ENCODE measurements around the gene CCNQ.
A peak's percentile ranks its signal among the peaks of the same experiment; 100 is the strongest.

CCNQ gene

GRCh38 chrX:153598541-153599191 is at the start of gene CCNQ:
CCNQ (minus strand) TSS chrX:153599139; CDS start chrX:153599073, 66 bp downstream.
- DNase-seq = peak; percentile 31

DNA sequence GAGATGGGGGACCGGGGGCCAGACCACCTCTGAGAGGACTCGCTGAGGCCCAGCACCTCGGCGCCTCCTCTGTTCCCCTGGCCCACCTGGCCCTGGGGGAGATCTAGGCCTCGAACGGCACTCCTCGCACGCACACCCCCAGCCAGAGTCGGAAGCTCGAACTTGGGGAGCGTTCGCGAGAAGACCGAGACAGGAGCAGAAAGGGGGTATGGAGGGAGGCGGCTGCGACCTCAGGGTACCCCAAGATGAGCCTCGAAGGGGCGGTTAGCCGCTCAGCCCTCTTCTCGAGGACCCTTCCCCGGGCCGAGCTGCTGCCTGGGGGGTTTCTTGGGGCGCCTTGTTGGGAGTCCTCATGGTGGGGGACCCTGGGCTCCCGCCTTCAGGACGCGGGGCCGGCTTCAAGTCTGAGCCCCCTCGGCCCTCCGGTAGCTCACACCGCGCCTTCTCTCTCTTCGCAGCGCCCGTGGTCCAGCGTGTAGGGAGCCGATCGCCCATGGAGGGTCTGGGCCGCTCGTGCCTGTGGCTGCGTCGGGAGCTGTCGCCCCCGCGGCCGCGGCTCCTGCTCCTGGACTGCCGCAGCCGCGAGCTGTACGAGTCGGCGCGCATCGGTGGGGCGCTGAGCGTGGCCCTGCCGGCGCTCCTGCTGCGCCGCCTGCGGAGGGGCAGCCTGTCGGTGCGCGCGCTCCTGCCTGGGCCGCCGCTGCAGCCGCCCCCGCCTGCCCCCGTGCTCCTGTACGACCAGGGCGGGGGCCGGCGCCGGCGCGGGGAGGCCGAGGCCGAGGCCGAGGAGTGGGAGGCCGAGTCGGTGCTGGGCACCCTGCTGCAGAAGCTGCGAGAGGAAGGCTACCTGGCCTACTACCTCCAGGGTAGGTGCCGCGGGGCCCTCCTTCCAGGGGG is 48.8 kb upstream of the CCNQ start:
- no peak for DNase-seq

DNA sequence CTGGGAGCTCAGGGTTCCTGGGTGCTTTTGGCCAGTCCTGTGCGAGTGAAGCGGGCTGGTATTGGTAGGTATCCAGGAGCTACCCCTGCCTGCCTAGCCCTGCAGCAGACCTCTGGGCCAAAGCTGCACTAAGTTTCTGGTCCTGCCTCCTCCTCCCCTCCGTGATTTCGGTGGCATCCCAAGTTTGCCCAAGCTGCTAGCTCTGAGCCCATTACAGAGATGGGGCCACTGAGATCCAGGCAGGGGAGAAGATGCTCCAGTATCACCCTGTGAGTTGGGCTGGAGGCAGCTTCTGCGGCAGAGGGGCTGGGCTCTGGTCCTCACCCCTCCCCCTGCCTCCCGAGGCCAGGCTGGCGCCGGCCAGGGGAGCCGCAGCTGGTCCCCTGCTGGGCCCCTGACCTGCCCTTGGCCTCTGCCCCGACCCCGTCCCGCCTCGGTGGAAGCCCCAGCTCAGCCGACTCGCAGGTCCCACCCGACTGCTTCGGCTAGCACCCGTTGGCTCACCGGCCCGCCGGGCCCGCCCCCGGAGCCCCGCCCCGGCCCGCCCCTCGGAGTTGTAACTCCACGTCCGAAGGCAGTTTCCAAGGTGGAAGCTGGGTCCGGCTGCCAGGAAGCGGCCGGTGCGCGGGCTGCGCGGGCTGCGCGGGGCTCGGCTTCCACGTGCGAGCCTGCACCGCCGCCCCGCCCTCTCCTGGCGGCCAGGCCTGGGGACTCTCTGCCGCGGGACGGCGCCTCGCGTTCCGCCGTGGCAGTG is 47.9 kb upstream of the CCNQ start, which contains the start of gene DUSP9:
TSS of gene DUSP9 (plus strand) at position 584 of the 754 bp plus-strand sequence. CDS start 751 bp downstream, outside the sequence.
- no peak for DNase-seq

DNA sequence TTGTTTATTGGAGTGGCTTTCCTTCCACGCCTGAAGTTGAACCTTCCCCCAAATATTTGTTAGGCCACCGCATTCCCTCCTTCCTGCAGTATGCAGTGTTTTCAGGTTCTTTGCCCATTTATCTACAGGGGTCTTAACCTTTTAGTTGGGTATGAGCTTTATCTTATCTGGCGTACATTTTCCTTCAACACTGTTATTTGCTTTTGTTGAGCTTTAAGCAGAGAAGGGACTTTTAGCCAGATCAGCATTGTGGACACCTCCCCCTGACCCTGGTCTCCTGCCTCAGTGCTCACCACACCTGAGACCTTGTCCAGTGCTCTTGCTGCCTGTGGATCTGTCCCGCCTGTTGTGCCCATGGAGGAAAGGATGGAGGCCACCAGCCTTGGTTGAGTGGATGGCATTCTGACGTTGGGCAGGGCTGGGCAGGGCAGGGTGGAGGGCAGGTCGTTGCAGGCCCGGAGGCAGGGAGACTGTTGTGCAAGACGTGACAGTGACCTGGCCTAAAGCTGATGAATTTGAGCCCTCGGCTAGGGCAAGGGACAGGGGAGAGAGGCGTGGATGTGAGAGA is 47.1 kb upstream of the CCNQ start:
- no peak for DNase-seq

GRCh38 chrX:153645151-153645550 is 46.2 kb upstream of the CCNQ start:
- DNase-seq = no peak

DNA sequence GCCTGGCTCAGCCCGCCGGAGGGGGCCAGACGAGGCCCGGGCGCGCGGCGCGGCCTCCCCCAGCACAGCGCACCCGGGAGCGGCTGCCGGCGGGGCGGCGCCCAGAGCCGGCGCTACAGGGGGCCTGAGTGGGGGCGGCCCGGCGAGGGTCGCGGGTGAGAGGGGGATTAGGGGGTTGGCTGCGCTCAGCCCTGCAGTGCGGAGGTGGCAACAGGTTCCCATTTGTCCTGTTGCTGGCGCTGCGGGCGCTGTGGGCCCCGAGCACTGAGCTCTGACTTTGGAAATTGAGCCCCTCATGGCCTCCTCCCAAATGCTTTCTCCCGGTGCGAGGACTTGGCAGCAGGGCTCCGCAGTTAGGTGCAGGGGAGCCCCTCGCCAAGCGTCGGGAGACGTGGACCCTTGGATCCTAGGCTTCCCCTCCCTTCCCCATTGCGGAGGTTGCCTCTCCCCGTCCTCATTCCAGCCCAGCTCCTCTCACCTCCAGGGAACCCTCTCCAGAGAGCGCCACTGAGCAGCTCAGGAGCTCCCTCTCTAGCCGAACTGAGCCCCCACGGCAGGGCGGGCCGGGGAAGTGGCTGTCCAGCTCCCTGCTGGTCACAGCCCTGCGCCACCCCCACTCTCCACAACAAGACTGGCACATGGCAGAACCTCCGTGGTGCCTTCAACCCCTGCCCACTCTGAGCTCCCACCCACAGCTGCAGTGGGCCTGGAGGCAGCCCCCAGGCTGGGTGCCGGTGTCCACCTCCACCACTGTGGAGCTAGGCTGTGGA is 45.6 kb upstream of the CCNQ start:
- no peak for DNase-seq

- DNase-seq = no peak
Measured at GRCh38 chrX:153643431-153644351, 44.8 kb upstream of the CCNQ start.

GRCh38 chrX:153642655-153643430 is 43.9 kb upstream of the CCNQ start:
- DNase-seq = no peak

DNA sequence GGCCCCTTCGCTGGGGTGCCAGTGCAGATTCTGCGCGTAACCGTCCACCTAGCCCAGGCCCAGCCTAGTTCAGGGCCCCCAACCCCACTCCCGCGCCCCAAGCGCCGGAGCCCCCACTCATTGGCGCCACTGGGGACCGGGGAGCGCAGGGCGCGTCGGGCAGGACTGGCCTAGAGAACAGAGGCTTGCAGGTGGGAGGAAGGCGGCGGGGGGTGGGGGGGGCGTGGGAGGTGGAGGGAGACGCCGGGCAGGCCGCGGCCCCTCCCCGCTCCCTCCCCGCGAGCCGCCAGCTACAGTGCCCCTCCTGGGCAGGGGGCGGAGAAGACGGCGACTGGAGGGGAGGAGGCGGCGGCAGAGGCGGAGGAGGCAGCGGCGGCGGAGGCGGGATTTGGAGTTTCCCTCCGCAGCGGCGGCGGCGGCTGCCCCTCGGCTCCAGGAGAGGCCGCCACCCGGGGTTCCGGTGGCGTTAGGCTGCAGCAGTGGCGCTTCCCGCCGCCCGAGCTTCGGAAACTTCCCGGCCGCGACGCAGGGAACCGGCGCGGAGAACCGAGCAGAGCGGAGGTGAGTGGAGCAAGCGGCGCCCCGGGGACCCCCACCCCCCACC is 43.2 kb upstream of the CCNQ start:
- no peak for DNase-seq

DNA sequence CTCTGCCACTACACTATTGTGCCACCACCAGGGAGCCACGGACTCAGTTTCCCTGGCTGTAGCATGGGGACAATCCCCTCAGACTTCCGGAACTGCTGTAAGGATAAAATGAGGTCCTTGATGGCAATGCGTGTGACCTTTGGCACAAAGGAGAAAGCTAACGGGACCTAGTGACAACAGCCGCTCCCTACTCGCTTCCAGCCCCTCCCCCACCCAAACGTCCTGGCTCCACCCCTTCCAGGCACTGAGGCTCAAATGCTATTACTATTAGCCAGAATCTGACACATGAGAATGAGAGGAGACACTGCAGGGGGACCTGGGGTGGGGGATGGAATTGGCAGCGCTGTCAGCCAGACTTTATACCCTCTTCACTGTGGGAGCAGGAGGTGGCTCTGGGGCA is 42.7 kb upstream of the CCNQ start:
- DNase-seq = no peak

GRCh38 chrX:153640736-153641575 is 42.0 kb upstream of the CCNQ start:
- DNase-seq = no peak

DNA sequence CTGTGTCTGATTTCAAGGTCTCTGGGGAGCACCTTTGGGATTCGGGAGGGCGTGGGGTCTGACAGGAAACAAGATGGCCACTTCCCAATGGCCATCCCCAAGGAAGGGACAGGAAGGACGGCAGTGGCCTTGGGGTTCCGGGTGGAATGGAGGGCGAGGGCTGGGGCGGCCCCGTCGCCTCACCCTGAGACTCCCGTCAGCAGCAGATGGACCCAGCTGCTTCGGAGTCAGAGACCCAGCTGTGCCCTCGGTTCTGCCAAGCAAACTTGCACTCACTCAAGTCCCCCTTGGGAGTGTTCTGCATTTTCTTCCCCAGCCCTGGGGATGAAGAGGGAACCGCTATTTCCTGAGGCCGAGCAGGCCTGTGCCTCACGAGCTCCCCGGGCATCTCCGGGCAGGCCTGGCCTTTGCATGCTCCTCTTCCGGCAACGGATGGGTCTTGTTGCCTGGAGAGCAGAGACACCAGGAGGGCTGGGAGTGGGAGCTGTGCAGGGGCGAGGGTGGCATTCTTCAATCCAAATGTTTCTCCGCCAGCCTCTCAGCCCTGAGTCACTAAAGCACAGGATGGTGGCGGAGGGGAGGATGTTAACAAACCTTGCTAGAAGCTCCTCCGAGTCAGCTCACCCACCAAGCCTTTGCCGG is 41.2 kb upstream of the CCNQ start:
- DNase-seq = no peak

DNA sequence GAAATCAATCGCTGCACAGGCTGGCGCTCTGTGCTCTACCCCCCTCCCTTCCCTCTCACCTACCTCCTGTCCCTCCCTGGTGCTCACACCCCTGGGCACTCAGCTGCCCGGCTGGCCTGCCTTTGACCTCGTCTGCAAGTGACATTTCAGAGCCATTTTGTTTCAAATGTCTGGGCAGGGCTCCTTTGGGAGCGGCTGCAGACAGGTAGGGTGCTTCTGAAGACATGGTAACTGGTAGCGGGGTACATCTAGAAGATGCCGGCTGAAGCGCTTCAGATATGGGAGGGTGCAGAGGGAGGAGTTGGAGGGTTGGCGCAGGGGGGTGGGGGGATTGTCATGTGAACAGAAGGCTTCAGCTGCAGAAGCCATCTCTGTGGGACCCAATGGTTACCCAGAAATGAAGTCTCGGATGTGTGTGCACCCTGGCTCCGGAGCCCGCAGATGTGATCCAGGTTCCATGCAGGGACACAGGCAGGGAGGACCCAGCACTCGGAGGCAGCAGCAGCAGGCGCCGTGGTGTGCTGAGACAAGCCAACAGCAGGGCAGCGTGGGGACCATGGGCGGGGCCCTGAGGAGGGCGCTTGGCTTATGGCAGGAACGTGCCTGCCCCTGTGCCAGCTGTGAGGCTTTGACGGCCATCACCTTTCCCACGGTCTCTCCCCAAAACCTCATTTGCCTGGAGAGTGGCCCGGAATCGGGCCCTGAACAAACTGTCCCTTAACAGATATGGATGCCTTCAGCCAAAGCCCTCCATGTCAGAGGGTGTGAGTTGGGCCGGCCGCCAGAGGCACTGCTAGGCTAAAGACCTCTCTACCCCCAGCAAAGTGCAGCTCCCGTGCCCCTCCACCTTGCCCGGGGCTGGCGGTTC is 40.5 kb upstream of the CCNQ start:
- DNase-seq = no peak

GRCh38 chrX:153638436-153639176 is 39.7 kb upstream of the CCNQ start:
- DNase-seq = no peak

- no peak for DNase-seq
Measured at GRCh38 chrX:153638041-153638371, 39.1 kb upstream of the CCNQ start.

DNA sequence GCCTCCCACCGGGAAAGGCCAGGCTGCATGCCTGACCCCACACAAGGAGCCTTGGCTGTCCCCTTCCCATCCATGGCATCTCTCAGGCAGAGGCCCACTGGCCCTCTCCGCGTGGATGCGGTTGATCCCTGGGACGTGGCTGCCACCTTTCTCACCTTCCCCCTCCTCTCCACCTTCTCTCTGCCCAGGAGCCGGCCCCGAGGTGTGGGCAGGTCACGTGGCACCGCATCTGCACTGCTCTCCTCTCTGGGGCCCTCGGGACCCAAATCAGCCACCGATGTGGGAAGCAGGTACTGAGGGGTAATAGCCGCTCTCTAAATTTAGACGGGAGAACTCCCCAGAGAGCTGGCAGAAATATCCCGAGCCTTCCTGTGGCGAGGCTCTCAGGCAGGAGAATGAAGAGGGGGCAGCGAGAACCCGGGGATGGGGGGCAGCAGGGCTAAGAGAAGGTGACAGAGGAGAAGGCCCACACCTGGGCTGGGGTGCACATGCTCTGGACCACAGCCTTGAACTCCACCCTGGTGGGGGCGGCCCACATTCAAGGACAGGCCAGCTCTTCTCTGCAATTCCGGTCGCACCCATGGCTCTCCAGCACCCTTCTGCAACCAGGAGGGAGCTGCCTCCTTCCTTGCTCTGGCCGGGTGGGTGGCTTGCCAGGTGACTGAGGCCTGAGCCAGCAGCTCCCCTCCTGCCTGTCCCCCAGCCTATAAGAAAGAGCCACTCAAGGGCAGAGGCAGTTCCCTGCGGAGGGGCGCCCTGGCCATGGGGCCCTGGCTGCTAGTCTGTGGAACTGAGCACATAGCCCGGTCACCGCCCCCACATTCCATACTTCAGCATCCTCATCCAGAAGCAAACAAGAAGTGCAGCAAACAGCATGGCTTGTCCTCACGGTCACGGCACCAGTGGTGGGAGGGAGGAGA is 38.4 kb upstream of the CCNQ start:
- no peak for DNase-seq

Measured in stimulated activated CD8-positive, alpha-beta memory T cell treated with anti-CD3 and anti-CD28 coated beads, Interleukin-4, amount 100 ng/mL, for 48 hours (primary cell).